Lung microvascular endothelial cell (primary cell): ENCODE results near the gene STX17. TPM values are rescaled to one million over a fixed set of nuclear protein-coding genes. Genes with fewer than 3 reads are reported as not detected.
"Not testable (repeated sequence)": the region's sequence is repeated elsewhere in the genome, so short reads cannot be mapped to it uniquely, and the experiment has no call there.

Source experiments
- DNase-seq, 2 donors: peaks; one replicate each; pipeline versions ENCODE4 v3.0.0 to v3.0.0-alpha.2; 2010; ENCODE audit warnings: low read depth in 2 of 2
- total RNA-seq: library from RNA; depleted of rRNA; stranded (reverse); fragments of >200 nt; gene quantifications from 2 replicates; pipeline ENCODE4 v1.2.1, GENCODE V29; 2014

STX17 gene
- total RNA-seq, 1 donor from 2014 or later, result 11.9 TPM

- DNase-seq, result no peak
Measured at GRCh38 chr9:99967457-99967856, 61.0 kb downstream of the STX17 start.

GRCh38 chr9:99970481-99970880 lies 64.0 kb downstream of the STX17 start:
- no peak for DNase-seq

GRCh38 chr9:99971410-99971809 lies 65.0 kb downstream of the STX17 start:
- DNase-seq, result no peak

GRCh38 chr9:99973455-99973854 lies 67.0 kb downstream of the STX17 start:
- DNase-seq, result no peak

- DNase-seq, result no peak
Measured at GRCh38 chr9:99977033-99977792, 70.8 kb downstream of the STX17 start.

- no peak for DNase-seq
Measured at GRCh38 chr9:99978221-99978620, 71.8 kb downstream of the STX17 start.

GRCh38 chr9:99980598-99980997 lies 74.1 kb downstream of the STX17 start:
- no peak for DNase-seq

- DNase-seq, result no peak
Measured at GRCh38 chr9:99986642-99987041, 80.2 kb downstream of the STX17 start.

GRCh38 chr9:99990508-99990907 lies 84.1 kb downstream of the STX17 start:
- DNase-seq, result not testable (repeated sequence)

GRCh38 chr9:99998266-99998665 lies 91.8 kb downstream of the STX17 start:
- no peak for DNase-seq

GRCh38 chr9:99998866-99999265 lies 92.4 kb downstream of the STX17 start:
- no peak for DNase-seq

GRCh38 chr9:99999797-100000196 lies 93.3 kb downstream of the STX17 start:
- no peak for DNase-seq

- DNase-seq, result peak; percentile 70 to 80
Measured at GRCh38 chr9:100011062-100011681, 104.7 kb downstream of the STX17 start.

- DNase-seq, result no peak
Measured at GRCh38 chr9:100012279-100012678, 105.8 kb downstream of the STX17 start.

GRCh38 chr9:100013573-100013972 lies 107.1 kb downstream of the STX17 start:
- no peak for DNase-seq

- DNase-seq, result no peak
Measured at GRCh38 chr9:100014846-100015245, 108.4 kb downstream of the STX17 start.

GRCh38 chr9:100019541-100019940 lies 113.1 kb downstream of the STX17 start:
- DNase-seq, result no peak

Other genes with a start within 250 kb of the STX17 start
- under 0.01 TPM in 2 replicates for gene NR4A3, start 84.8 kb upstream of the STX17 start, total RNA-seq
- 5.7 and 7.7 TPM in 2 replicates for gene ERP44, start 192.3 kb downstream of the STX17 start, total RNA-seq
- 16.3 and 20.6 TPM in 2 replicates for gene INVS, start 192.6 kb downstream of the STX17 start, total RNA-seq